Measurements from ENCODE around the gene RCBTB1.

GRCh38 chr13:49566461-49566860, 18.9 kb downstream of the RCBTB1 start:
- TF ChIP-seq, protein P1, sequence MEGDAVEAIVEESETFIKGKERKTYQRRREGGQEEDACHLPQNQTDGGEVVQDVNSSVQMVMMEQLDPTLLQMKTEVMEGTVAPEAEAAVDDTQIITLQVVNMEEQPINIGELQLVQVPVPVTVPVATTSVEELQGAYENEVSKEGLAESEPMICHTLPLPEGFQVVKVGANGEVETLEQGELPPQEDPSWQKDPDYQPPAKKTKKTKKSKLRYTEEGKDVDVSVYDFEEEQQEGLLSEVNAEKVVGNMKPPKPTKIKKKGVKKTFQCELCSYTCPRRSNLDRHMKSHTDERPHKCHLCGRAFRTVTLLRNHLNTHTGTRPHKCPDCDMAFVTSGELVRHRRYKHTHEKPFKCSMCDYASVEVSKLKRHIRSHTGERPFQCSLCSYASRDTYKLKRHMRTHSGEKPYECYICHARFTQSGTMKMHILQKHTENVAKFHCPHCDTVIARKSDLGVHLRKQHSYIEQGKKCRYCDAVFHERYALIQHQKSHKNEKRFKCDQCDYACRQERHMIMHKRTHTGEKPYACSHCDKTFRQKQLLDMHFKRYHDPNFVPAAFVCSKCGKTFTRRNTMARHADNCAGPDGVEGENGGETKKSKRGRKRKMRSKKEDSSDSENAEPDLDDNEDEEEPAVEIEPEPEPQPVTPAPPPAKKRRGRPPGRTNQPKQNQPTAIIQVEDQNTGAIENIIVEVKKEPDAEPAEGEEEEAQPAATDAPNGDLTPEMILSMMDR (IDR thresholded peaks at IDR 0.05) = no peak
- TF ChIP-seq POLR2A (IDR thresholded peaks at IDR 0.05; ENCODE audit: low read length) (no peak), HMGXB4 (CRISPR knock-in tag; IDR thresholded peaks at IDR 0.05; ENCODE audit: borderline replicate concordance) (no peak), ESRRA (IDR thresholded peaks at IDR 0.05; ENCODE audit: borderline replicate concordance, low read length) (no peak), USF2 (IDR thresholded peaks at IDR 0.05) (no peak), ZFP36 (IDR thresholded peaks at IDR 0.05; ENCODE audit: borderline replicate concordance, partially characterized antibody) (no peak), MAX (IDR thresholded peaks at IDR 0.05) (no peak)
